Measurements from ENCODE around the gene RBP3. TPM values are rescaled to one million over a fixed set of nuclear protein-coding genes. Genes with fewer than 3 reads are reported as not detected.

RBP3 gene
- total and polyA plus RNA-seq, 2 of the 4 experiments (the other 2 are of a cell fraction) = not detected

DNA sequence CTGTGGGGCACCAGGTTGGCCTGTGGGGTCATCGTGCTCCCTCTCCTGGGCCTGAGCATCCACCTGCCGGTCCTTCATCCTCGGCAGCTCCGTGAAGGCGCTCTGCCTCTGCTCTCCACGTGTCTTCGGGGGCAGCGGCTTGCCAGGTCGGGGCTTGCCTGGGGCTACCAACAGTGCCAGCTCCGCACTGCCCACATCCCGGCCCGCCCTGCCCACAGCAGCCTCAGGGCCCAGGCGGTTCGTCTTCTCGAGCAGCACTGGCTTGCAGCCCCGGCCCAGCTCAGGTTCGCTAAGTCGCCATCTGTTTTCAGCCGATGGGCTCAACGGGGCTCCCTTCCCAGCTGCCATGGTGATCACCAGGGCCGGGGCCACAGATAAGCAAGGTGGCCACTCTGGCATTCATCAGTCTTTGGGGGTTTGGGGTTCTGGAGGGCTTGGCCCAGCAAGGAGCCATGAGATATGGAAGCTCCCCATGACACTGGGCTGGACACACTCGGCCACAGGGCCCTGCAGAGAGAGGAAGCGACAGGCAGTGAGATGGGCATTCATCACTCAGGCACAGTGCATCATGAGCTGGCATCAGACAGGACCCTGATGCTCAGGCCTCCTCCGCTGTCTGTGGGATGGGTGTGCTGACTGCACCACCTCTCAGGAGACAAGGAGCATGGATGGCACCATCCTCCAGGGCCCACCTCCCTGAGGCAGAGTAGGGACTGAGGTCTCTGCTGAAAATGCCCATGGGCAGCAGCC, 20.4 kb downstream of the RBP3 start:
- in situ Hi-C loops (cut with MboI; ENCODE audit: low sequenced_read_pairs) = no loop called here
- H3K4me2 ChIP-seq (ENCODE audit: low read depth, low read length) = no peak overlapping the region
- no peak overlapping the region for H2AK5ac ChIP-seq (ENCODE audit: low read depth, low read length)
- H2BK20ac ChIP-seq (ENCODE audit: low read depth, low read length) = no peak overlapping the region
- CTCF ChIA-PET = no interaction called here
- H2AK9ac ChIP-seq (replicated peaks; ENCODE audit: low read depth, low read length, poor library complexity) = no peak overlapping the region
- WGBS, 2 experiments (ENCODE audit: extremely low coverage in 2 of 2, insufficient read length in 1 of 2) = 90% methylated on average over 18 of the region's 24 CpGs; no CpG with 5 or more reads in 1 of the 2 experiments
- no peak overlapping the region for H2BK5ac ChIP-seq (ENCODE audit: low read depth, low read length, poor library complexity, severe bottlenecking)
- no peak overlapping the region for H2BK120ac ChIP-seq (ENCODE audit: low read depth, low read length)
- no peak overlapping the region for H3K27ac ChIP-seq (ENCODE audit: insufficient read depth, low read length)
- H2AFZ ChIP-seq (replicated peaks; ENCODE audit: low read length, poor library complexity) = no peak overlapping the region
- DNase-seq = no peak
- no peak overlapping the region for H4K5ac ChIP-seq (ENCODE audit: low read depth, low read length)
- no peak overlapping the region for H4K8ac ChIP-seq (ENCODE audit: low read depth in 2 of 2, low read length in 2 of 2)
- H2BK15ac ChIP-seq (ENCODE audit: low read depth, low read length) = no peak overlapping the region
- H3K27me3 ChIP-seq (ENCODE audit: control insufficient read depth, insufficient read depth, low read length) = peaks cover 46% of the 10 kb centered on the region
- H3K23ac ChIP-seq (ENCODE audit: low read depth, low read length) = no peak overlapping the region
- POLR2A ChIA-PET (ENCODE audit: unreplicated experiment) = no interaction called here
- H3K4me1 ChIP-seq (ENCODE audit: control insufficient read depth, insufficient read depth, low read length) = no peaks in the 10 kb centered on the region
- H3K79me1 ChIP-seq (ENCODE audit: low read depth in 1 of 2, low read length in 2 of 2) = no peaks in the 10 kb centered on the region
- ATAC-seq (ENCODE audit: low read depth) = no peak
- H3K9me1 ChIP-seq (ENCODE audit: insufficient read depth, low read length) = no peaks in the 10 kb centered on the region; the same call in 1 of the 2 replicates
- no peak overlapping the region for H3K4ac ChIP-seq (ENCODE audit: low read depth, low read length)
- H4K20me1 ChIP-seq (ENCODE audit: insufficient read depth, low read length) = no peaks in the 10 kb centered on the region
- dilution Hi-C loops (cut with HindIII; ENCODE audit: low sequenced_read_pairs, unreplicated experiment) = no loop called here
- no peak overlapping the region for H3K4me3 ChIP-seq (ENCODE audit: insufficient read depth, low read depth, low read length)
- no TSS peak for BruUV-seq (replicated peaks)
- no peaks in the 10 kb centered on the region for H3K9me3 ChIP-seq (ENCODE audit: control insufficient read depth, insufficient read depth, low read length)
- H3K18ac ChIP-seq (ENCODE audit: low read depth, low read length) = no peak overlapping the region
- no peaks in the 10 kb centered on the region for H3K36me3 ChIP-seq (ENCODE audit: control insufficient read depth, insufficient read depth, low read length)
- TF ChIP-seq MAFK (IDR thresholded peaks at IDR 0.05; ENCODE audit: low read depth, low read length) (no peak), MXI1 (IDR thresholded peaks at IDR 0.05; ENCODE audit: borderline replicate concordance, low read depth, low read length) (no peak), POLR2A (IDR thresholded peaks at IDR 0.05; ENCODE audit: low read depth, low read length) (no peak), NFE2L2 (IDR thresholded peaks at IDR 0.05; ENCODE audit: low read depth, low read length) (no peak), CEBPB (IDR thresholded peaks at IDR 0.05; ENCODE audit: low read depth, low read length) (no peak), RAD21 (IDR thresholded peaks at IDR 0.05; ENCODE audit: low read length) (no peak), ELK1 (IDR thresholded peaks at IDR 0.05; ENCODE audit: borderline replicate concordance, low read depth, low read length) (no peak), RFX5 (IDR thresholded peaks at IDR 0.05; ENCODE audit: low read depth, low read length) (no peak), BHLHE40 (IDR thresholded peaks at IDR 0.05; ENCODE audit: low read depth, low read length) (no peak), FOS (IDR thresholded peaks at IDR 0.05; ENCODE audit: low read depth, low read length) (no peak), CHD1 (IDR thresholded peaks at IDR 0.05; ENCODE audit: low read depth, low read length) (no peak), SMC3 (IDR thresholded peaks at IDR 0.05; ENCODE audit: low read depth, low read length) (no peak), MAZ (IDR thresholded peaks at IDR 0.05; ENCODE audit: borderline replicate concordance, low read depth, low read length) (no peak), RCOR1 (IDR thresholded peaks at IDR 0.05; ENCODE audit: insufficient replicate concordance, low read length) (no peak)
- TF ChIP-seq, protein P1, sequence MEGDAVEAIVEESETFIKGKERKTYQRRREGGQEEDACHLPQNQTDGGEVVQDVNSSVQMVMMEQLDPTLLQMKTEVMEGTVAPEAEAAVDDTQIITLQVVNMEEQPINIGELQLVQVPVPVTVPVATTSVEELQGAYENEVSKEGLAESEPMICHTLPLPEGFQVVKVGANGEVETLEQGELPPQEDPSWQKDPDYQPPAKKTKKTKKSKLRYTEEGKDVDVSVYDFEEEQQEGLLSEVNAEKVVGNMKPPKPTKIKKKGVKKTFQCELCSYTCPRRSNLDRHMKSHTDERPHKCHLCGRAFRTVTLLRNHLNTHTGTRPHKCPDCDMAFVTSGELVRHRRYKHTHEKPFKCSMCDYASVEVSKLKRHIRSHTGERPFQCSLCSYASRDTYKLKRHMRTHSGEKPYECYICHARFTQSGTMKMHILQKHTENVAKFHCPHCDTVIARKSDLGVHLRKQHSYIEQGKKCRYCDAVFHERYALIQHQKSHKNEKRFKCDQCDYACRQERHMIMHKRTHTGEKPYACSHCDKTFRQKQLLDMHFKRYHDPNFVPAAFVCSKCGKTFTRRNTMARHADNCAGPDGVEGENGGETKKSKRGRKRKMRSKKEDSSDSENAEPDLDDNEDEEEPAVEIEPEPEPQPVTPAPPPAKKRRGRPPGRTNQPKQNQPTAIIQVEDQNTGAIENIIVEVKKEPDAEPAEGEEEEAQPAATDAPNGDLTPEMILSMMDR (conservative IDR thresholded peaks at IDR 0.05; ENCODE audit: low read depth, low read length) = no peak
- TF ChIP-seq, protein P2, sequence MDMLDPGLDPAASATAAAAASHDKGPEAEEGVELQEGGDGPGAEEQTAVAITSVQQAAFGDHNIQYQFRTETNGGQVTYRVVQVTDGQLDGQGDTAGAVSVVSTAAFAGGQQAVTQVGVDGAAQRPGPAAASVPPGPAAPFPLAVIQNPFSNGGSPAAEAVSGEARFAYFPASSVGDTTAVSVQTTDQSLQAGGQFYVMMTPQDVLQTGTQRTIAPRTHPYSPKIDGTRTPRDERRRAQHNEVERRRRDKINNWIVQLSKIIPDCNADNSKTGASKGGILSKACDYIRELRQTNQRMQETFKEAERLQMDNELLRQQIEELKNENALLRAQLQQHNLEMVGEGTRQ (IDR thresholded peaks at IDR 0.05; ENCODE audit: low read depth, low read length) = no peak
- intact Hi-C loops (cut with micrococcal nuclease) = no loop called here
- H3K56ac ChIP-seq (ENCODE audit: extremely low read depth, insufficient read depth, low read length) = no peak overlapping the region
- no peak overlapping the region for H3K14ac ChIP-seq (replicated peaks; ENCODE audit: low read depth, low read length)
- no peak overlapping the region for H4K91ac ChIP-seq (ENCODE audit: insufficient read depth, low read depth, low read length)
- no peak overlapping the region for H3K9ac ChIP-seq (ENCODE audit: low read depth, low read length)

All from IMR-90 (cell line).